ENCODE results near the gene FHOD3.

The FHOD3 gene

DNA sequence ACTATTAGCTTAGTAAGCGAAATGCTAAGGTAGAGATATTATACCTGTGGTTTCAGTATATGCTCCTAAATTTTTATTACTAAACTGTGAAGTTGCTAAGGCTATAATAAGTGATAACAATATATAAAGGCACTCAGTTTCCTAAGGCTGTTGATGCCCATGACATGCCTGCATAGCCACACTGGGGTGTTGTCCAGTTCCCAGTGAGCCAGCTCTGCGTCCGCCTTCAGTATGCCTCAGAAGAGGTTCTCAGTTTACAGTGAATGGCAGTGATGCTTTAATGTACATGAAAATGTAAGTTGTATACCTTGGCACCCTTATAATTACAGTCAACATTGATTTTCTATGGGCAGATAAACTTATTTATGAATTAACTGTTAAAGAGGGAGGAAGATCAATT, 7.2 kb downstream of the FHOD3 start:
- H3K9ac ChIP-seq (ENCODE audit: low read depth, low read length, poor library complexity, severe bottlenecking) = no peak overlapping the region
- no peak overlapping the region for H2AFZ ChIP-seq (ENCODE audit: low read length)
- no peak overlapping the region for H3K4me2 ChIP-seq (ENCODE audit: low read depth, low read length, poor library complexity, severe bottlenecking)
- H3K4me3 ChIP-seq (ENCODE audit: low read length, poor library complexity, severe bottlenecking) = no peak overlapping the region
- no peaks in the 10 kb centered on the region for H3K4me1 ChIP-seq (ENCODE audit: insufficient read depth, low read length, poor library complexity, severe bottlenecking)
- TF ChIP-seq, protein P1, sequence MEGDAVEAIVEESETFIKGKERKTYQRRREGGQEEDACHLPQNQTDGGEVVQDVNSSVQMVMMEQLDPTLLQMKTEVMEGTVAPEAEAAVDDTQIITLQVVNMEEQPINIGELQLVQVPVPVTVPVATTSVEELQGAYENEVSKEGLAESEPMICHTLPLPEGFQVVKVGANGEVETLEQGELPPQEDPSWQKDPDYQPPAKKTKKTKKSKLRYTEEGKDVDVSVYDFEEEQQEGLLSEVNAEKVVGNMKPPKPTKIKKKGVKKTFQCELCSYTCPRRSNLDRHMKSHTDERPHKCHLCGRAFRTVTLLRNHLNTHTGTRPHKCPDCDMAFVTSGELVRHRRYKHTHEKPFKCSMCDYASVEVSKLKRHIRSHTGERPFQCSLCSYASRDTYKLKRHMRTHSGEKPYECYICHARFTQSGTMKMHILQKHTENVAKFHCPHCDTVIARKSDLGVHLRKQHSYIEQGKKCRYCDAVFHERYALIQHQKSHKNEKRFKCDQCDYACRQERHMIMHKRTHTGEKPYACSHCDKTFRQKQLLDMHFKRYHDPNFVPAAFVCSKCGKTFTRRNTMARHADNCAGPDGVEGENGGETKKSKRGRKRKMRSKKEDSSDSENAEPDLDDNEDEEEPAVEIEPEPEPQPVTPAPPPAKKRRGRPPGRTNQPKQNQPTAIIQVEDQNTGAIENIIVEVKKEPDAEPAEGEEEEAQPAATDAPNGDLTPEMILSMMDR (conservative IDR thresholded peaks at IDR 0.05; ENCODE audit: low read length) = no peak
- TF ChIP-seq EZH2phosphoT487 (IDR thresholded peaks at IDR 0.05; ENCODE audit: borderline replicate concordance) = no peak
- no peaks in the 10 kb centered on the region for H3K9me2 ChIP-seq (replicated peaks; ENCODE audit: low read depth, low read length)
- no peaks in the 10 kb centered on the region for H4K20me1 ChIP-seq (ENCODE audit: insufficient read depth, low read length, poor library complexity, severe bottlenecking)
- no peaks in the 10 kb centered on the region for H3F3A ChIP-seq (ENCODE audit: low read depth)
- no peaks in the 10 kb centered on the region for H3K36me3 ChIP-seq (ENCODE audit: insufficient read depth, low read length)
- no peaks in the 10 kb centered on the region for H3K27me3 ChIP-seq (ENCODE audit: insufficient read depth, low read length, poor library complexity, severe bottlenecking)
- no peaks in the 10 kb centered on the region for H3K9me3 ChIP-seq (ENCODE audit: insufficient read depth, low read depth, low read length)
- no peaks in the 10 kb centered on the region for H3K79me2 ChIP-seq (ENCODE audit: insufficient read depth, low read length)

DNA sequence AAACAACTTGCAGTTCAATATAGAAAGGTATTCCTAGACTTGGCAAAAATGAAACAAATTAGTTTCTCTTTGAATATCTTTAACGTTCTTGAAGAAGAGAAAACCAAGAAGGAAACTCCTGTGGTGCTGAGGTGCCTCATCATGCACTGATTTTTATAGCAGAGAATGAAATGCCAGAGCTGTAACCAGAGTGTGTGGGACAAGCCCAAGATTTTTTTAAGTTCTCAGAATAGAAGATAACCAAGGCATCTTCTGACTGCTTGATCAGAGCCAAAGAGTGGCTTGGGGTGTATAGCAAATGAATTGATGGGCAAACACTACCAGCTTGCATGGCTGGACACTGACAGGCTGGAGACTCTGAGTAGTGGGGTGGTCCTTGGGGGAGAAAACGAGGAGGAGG, 7.9 kb downstream of the FHOD3 start:
- Histone ChIP-seq H3K79me2 (ENCODE audit: insufficient read depth, low read length) (no peaks in the 10 kb centered on the region), H4K20me1 (ENCODE audit: insufficient read depth, low read length, poor library complexity, severe bottlenecking) (no peaks in the 10 kb centered on the region), H3K4me2 (ENCODE audit: low read depth, low read length, poor library complexity, severe bottlenecking) (no peak overlapping the region), H3K9ac (ENCODE audit: low read depth, low read length, poor library complexity, severe bottlenecking) (no peak overlapping the region), H2AFZ (ENCODE audit: low read length) (no peak overlapping the region), H3K9me2 (replicated peaks; ENCODE audit: low read depth, low read length) (no peaks in the 10 kb centered on the region), H3K36me3 (ENCODE audit: insufficient read depth, low read length) (no peaks in the 10 kb centered on the region), H3K27me3 (ENCODE audit: insufficient read depth, low read length, poor library complexity, severe bottlenecking) (no peaks in the 10 kb centered on the region), H3K4me1 (ENCODE audit: insufficient read depth, low read length, poor library complexity, severe bottlenecking) (no peaks in the 10 kb centered on the region), H3F3A (ENCODE audit: low read depth) (no peaks in the 10 kb centered on the region), H3K9me3 (ENCODE audit: insufficient read depth, low read depth, low read length) (no peaks in the 10 kb centered on the region), H3K4me3 (ENCODE audit: low read length, poor library complexity, severe bottlenecking) (no peak overlapping the region)
- no peak for TF ChIP-seq EZH2phosphoT487 (IDR thresholded peaks at IDR 0.05; ENCODE audit: borderline replicate concordance)
- TF ChIP-seq, protein P1 (conservative IDR thresholded peaks at IDR 0.05; ENCODE audit: low read length) = no peak

DNA sequence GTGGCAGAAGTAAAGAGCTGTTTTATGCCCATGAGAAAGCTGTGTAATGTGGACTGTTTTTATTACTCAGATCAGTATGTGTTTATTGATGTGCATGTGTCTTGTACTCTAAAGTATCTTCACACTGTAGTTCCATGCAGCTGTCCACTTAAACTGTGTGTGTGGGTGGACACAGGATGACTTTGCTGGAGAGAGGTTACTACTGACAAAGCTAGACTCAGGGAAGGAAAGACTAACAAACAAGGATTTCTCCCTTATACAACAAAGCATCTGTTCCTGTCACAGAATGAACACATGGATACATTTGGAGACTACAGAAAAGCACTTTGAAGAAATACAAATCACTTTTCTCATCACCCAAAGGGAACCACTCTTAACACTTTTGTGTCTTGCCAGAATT, 10.0 kb downstream of the FHOD3 start:
- TF ChIP-seq EZH2phosphoT487 (IDR thresholded peaks at IDR 0.05; ENCODE audit: borderline replicate concordance) = no peak
- no peaks in the 10 kb centered on the region for H3K4me1 ChIP-seq (ENCODE audit: insufficient read depth, low read length, poor library complexity, severe bottlenecking)

DNA sequence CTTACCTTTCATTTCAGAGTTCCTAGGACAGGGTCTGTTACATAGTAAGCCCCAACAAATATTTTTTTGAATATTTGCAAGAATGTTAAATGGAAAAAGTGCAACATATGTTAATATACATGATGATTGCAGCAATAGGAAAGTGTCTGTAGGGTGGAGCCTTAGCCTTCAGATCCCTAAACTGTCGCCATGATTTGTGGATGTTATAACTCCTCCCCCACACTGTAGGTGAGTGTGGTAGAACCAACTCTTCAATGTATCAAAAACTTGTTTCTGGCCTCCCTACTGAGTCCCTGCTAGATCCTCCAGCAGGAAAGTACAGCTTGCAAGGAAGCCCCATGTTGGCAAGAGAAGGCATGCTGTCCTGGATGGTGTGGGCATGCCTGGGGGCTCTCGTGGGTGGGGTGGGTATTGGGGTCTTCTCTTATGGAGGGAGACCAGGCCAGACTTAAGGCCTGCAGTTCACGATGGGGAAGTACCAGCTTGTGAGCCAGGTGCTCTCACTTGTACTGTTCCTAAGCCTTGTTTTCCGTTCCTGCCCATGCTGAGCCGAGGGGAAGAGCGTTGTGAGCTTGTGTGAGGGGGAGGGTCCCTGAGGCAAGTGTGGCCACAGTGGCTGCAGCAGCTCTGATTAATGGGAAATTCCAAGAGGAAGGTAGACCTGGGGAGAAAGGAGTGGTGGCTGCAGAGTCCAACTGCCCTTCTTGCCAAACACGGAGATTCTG, 11.4 kb downstream of the FHOD3 start:
- no peaks in the 10 kb centered on the region for H3K9me3 ChIP-seq (ENCODE audit: insufficient read depth, low read depth, low read length)
- H2AFZ ChIP-seq (ENCODE audit: low read length) = no peak overlapping the region
- H3K4me1 ChIP-seq (ENCODE audit: insufficient read depth, low read length, poor library complexity, severe bottlenecking) = no peaks in the 10 kb centered on the region
- H3K79me2 ChIP-seq (ENCODE audit: insufficient read depth, low read length) = no peaks in the 10 kb centered on the region
- H3F3A ChIP-seq (ENCODE audit: low read depth) = no peaks in the 10 kb centered on the region
- TF ChIP-seq, protein P1 (conservative IDR thresholded peaks at IDR 0.05; ENCODE audit: low read length) = no peak
- TF ChIP-seq EZH2phosphoT487 (IDR thresholded peaks at IDR 0.05; ENCODE audit: borderline replicate concordance) = no peak
- H3K4me3 ChIP-seq (ENCODE audit: low read length, poor library complexity, severe bottlenecking) = no peak overlapping the region
- no peaks in the 10 kb centered on the region for H3K27me3 ChIP-seq (ENCODE audit: insufficient read depth, low read length, poor library complexity, severe bottlenecking)
- no peak overlapping the region for H3K4me2 ChIP-seq (ENCODE audit: low read depth, low read length, poor library complexity, severe bottlenecking)
- no peaks in the 10 kb centered on the region for H4K20me1 ChIP-seq (ENCODE audit: insufficient read depth, low read length, poor library complexity, severe bottlenecking)
- H3K36me3 ChIP-seq (ENCODE audit: insufficient read depth, low read length) = no peaks in the 10 kb centered on the region
- H3K9me2 ChIP-seq (replicated peaks; ENCODE audit: low read depth, low read length) = no peaks in the 10 kb centered on the region
- no peak overlapping the region for H3K9ac ChIP-seq (ENCODE audit: low read depth, low read length, poor library complexity, severe bottlenecking)

More for the DNA sequence above, 10.0 kb downstream of the FHOD3 start:
- Histone ChIP-seq H3K79me2 (ENCODE audit: insufficient read depth, low read length) (no peaks in the 10 kb centered on the region), H3K9ac (ENCODE audit: low read depth, low read length, poor library complexity, severe bottlenecking) (no peak overlapping the region), H2AFZ (ENCODE audit: low read length) (no peak overlapping the region), H3K4me3 (ENCODE audit: low read length, poor library complexity, severe bottlenecking) (no peak overlapping the region), H3K9me3 (ENCODE audit: insufficient read depth, low read depth, low read length) (no peaks in the 10 kb centered on the region), H3K27me3 (ENCODE audit: insufficient read depth, low read length, poor library complexity, severe bottlenecking) (no peaks in the 10 kb centered on the region), H3K9me2 (replicated peaks; ENCODE audit: low read depth, low read length) (no peaks in the 10 kb centered on the region), H3K4me2 (ENCODE audit: low read depth, low read length, poor library complexity, severe bottlenecking) (no peak overlapping the region), H3K36me3 (ENCODE audit: insufficient read depth, low read length) (no peaks in the 10 kb centered on the region), H4K20me1 (ENCODE audit: insufficient read depth, low read length, poor library complexity, severe bottlenecking) (no peaks in the 10 kb centered on the region), H3F3A (ENCODE audit: low read depth) (no peaks in the 10 kb centered on the region)
